NCI-H128 (cell line): Measurements from ENCODE around the gene SHKBP1.

ENCODE experiments used
- DNase-seq: peaks from one replicate; lab custom pipeline; 2025; ENCODE audit not compliant: unreplicated experiment; lab: John Stamatoyannopoulos, UW

Gene SHKBP1

GRCh38 chr19:40632311-40633036 is 55.8 kb downstream of the SHKBP1 start:
- no peak for DNase-seq

GRCh38 chr19:40633207-40633606 is 56.5 kb downstream of the SHKBP1 start:
- DNase-seq = no peak

GRCh38 chr19:40638327-40638726 is 61.7 kb downstream of the SHKBP1 start:
- no peak for DNase-seq

GRCh38 chr19:40639638-40639982 is 62.9 kb downstream of the SHKBP1 start:
- no peak for DNase-seq

- DNase-seq = no peak
These were observed 64.1 kb downstream of the SHKBP1 start for GRCh38 chr19:40640744-40641143.
